GM23248 (cell line): Measurements from ENCODE around the gene P4HA2.

Experiments used
- EZH2 ChIP-seq: fragments of 200-600 bp; sonication (generic); IDR thresholded peaks from 2 replicates; pipeline ENCODE4 v1.6.1; 2018; ENCODE audit warnings: antibody characterized with exemption, mild to moderate bottlenecking; ENCODE audit not compliant: insufficient read depth, poor library complexity, severe bottlenecking
- EZH2phosphoT487 ChIP-seq: fragments of 200-600 bp; sonication (generic); IDR thresholded peaks from 2 replicates; pipeline ENCODE4 v1.6.1; 2018; ENCODE audit warnings: antibody characterized with exemption, moderate library complexity, mild to moderate bottlenecking, low read depth; ENCODE audit not compliant: insufficient read depth

DNA sequence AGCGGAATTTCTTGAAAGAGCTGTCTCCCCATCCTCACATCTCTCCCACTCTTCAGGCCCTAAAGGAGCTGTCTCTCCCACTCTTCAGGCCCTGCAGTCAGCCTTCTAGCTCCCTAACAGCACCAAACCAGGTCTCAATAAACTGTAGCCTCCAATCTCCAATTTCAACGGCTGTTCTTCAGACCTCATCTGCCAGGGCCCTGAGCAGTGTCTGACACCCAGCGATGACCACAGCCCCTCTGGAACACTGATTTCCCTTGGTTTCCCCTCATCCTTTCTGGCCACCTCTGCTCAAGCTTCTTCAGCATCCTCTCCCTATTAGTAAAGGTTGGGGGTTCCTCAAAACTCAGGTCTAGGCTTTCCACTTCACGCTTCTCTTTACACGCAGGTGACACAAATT, 1.6 kb upstream of the P4HA2 start:
- TF ChIP-seq EZH2phosphoT487 (no peak), EZH2 (no peak)
